Adrenal gland (tissue), 5 donors: ENCODE data around the gene MIA3.

ENCODE experiments used
- CTCF ChIP-seq, 6 experiments: fragments of 450-650 bp in 4 of 6; fragments of 200-600 bp in 2 of 6; sonication (generic) in 1 of 6; IDR thresholded peaks; 1 replicate in 5 of 6; 2 replicates in 1 of 6; pipeline versions ENCODE4 v1.5.1 to v1.8.0; 2016 to 2021; ENCODE audit warnings: antibody characterized with exemption in 6 of 6, mild to moderate bottlenecking in 2 of 6, moderate library complexity in 1 of 6
- POLR2A ChIP-seq, 2 donors: fragments of 450-650 bp; IDR thresholded peaks; one replicate each; pipeline ENCODE4 v1.6.1; 2017; ENCODE audit warnings: antibody characterized with exemption in 2 of 2, mild to moderate bottlenecking in 2 of 2, moderate library complexity in 1 of 2
- donor health status: DM: no; HTN: no; CAD: no.

DNA sequence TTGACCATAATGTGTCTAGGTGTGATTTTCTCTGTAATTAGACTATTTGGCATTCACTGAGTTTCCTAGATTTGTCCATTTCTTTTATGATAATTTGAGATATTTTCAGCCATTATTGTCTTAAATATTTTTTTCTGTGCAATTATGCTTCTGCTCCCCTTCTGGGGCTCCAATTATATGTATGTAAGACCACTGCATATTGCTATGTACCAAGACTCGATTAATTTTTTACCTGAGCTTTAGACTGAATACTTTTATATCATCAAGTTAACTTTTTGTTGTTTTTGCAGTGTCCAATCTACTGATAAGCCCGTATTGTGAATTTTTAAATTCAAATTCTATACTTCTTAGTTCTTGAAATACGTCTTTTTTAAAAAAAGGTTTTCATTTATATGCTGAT, 23.1 kb upstream of the MIA3 start:
- TF ChIP-seq POLR2A (IDR thresholded peaks at IDR 0.05) (no peak), CTCF (IDR thresholded peaks at IDR 0.05) (no peak)
